ENCODE data around the gene TMEM62. TPM values are rescaled to one million over a fixed set of nuclear protein-coding genes. Genes with fewer than 3 reads are reported as not detected.

Gene TMEM62
- total and polyA plus RNA-seq, 9 of the 15 experiments (the other 6 are each of a cell fraction or from before 2014, with no cell fraction given) = 4.4 to 16.6 (median 11.1) TPM

GRCh38 chr15:43213466-43213865, 80.1 kb downstream of the TMEM62 start (continued):
- TF ChIP-seq ZMIZ1 (IDR thresholded peaks at IDR 0.05; ENCODE audit: low read depth in 2 of 2, low read length in 2 of 2) = no peak

GRCh38 chr15:43214169-43214568, 80.8 kb downstream of the TMEM62 start:
- Histone ChIP-seq H3K79me2 (ENCODE audit: control insufficient read depth, insufficient read depth, low read length) (no peaks in the 10 kb centered on the region), H3K4me3 (no peak overlapping the region), H3K4me2 (ENCODE audit: insufficient read depth, low read length) (no peak overlapping the region), H3K9me3 (replicated peaks; ENCODE audit: control insufficient read depth, insufficient read depth, low read depth, low read length) (no peaks in the 10 kb centered on the region; the same call in 1 of the 2 replicates), H3K4me1 (replicated peaks in 1 of 2; ENCODE audit: control insufficient read depth in 2 of 2, insufficient read depth in 2 of 2, low read length in 2 of 2) (peaks cover 8 to 14% of the 10 kb centered on the region in 2 experiments; a peak in 4 of 5 replicates), H2AFZ (ENCODE audit: low read depth, low read length) (peak overlapping the region; percentile 43), H3K27me3 (ENCODE audit: control insufficient read depth in 2 of 2, insufficient read depth in 2 of 2, low read length in 2 of 2) (no peaks in the 10 kb centered on the region), H3K36me3 (ENCODE audit: control insufficient read depth, insufficient read depth, low read length) (no peaks in the 10 kb centered on the region), H4K20me1 (replicated peaks; ENCODE audit: control insufficient read depth, insufficient read depth, low read length) (no peaks in the 10 kb centered on the region), H3K27ac (ENCODE audit: extremely low read depth, low read depth, low read length) (no peak overlapping the region), H3K9me1 (ENCODE audit: control insufficient read depth, insufficient read depth, low read length) (no peaks in the 10 kb centered on the region), H3K9ac (ENCODE audit: insufficient read depth in 1 of 2, low read depth in 2 of 2, low read length in 2 of 2) (no peak overlapping the region)
- POLR2A ChIA-PET = interaction anchor here (0.6 to 2.2 kb wide), 3 partner anchors 11 to 37 kb away, joined by 3 to 10 read pairs (median 3); no protein-coding TSS in a partner anchor
- CTCF ChIA-PET (ENCODE audit: low intra/inter-chr PET ratio) = no interaction called here
- peak; percentile 57 for ATAC-seq
- no peak for FAIRE-seq
- BruUV-seq (replicated peaks) = no TSS peak
- in situ Hi-C loops (cut with MboI) (no loop called here), intact Hi-C loops (cut with micrococcal nuclease) (no loop called here)
- 39% methylated on average over 8 of the region's 8 CpGs for WGBS (ENCODE audit: insufficient coverage, low coverage, missing lambda C conversion rate)
- peak in 2 of 4 experiments; percentile 16 to 24 for DNase-seq (ENCODE audit: extremely low read depth in 1 of 4, low spot score in 3 of 4)
- no peak for TF ChIP-seq RBFOX2 (IDR thresholded peaks at IDR 0.05; ENCODE audit: low read depth, low read length)
- TF ChIP-seq CREB5 (CRISPR knock-in tag; IDR thresholded peaks at IDR 0.05) = no peak
- TF ChIP-seq TAF7 (tag; IDR thresholded peaks at IDR 0.05) = no peak
- TF ChIP-seq TFAM (CRISPR knock-in tag; conservative IDR thresholded peaks at IDR 0.05) = no peak
- TF ChIP-seq FOXJ3 (CRISPR knock-in tag; IDR thresholded peaks at IDR 0.05) = no peak
- no peak for TF ChIP-seq DIDO1 (tag; IDR thresholded peaks at IDR 0.05; ENCODE audit: low read depth)
- no peak for TF ChIP-seq SRSF9 (IDR thresholded peaks at IDR 0.05; ENCODE audit: borderline replicate concordance, low read depth, low read length)
- TF ChIP-seq CHAMP1 (IDR thresholded peaks at IDR 0.05) = no peak
- TF ChIP-seq ZNF12 (CRISPR knock-in tag; IDR thresholded peaks at IDR 0.05) = no peak
- TF ChIP-seq ARID1B (IDR thresholded peaks at IDR 0.05) = no peak

Data from K562 (cell line).